GM18951 (cell line): Measurements from ENCODE around the gene FBXO31.

Source experiments
- POLR2A ChIP-seq: IDR thresholded peaks from 4 replicates; pipeline ENCODE4 v1.6.1; 2011; ENCODE audit warnings: mild to moderate bottlenecking; ENCODE audit not compliant: insufficient read length, insufficient read depth; ENCODE audit errors: extremely low read depth
- in situ Hi-C: fragments of 300-500 bp; cut with MboI; formaldehyde crosslinking; loops from one replicate; pipeline ENCODE4 v1.12.0; 2022; ENCODE audit warnings: low sequenced_read_pairs, mixed read lengths, inconsistent platforms; ENCODE audit not compliant: unreplicated experiment

FBXO31 gene

GRCh38 chr16:87330646-87331045 is 52.9 kb downstream of the FBXO31 start:
- TF ChIP-seq POLR2A: no peak
- in situ Hi-C loops: no loop called here

- TF ChIP-seq POLR2A: no peak
- in situ Hi-C loops: no loop called here
These were observed 53.3 kb downstream of the FBXO31 start for GRCh38 chr16:87330257-87330624.

- no peak for TF ChIP-seq POLR2A
- in situ Hi-C loops: no loop called here
These were observed 53.9 kb downstream of the FBXO31 start for GRCh38 chr16:87329436-87330256.

GRCh38 chr16:87328846-87329245 is 54.7 kb downstream of the FBXO31 start:
- in situ Hi-C loops: no loop called here
- TF ChIP-seq POLR2A: no peak

- TF ChIP-seq POLR2A: no peak
- in situ Hi-C loops: no loop called here
These were observed 55.6 kb downstream of the FBXO31 start for GRCh38 chr16:87327798-87328495.

- in situ Hi-C loops: no loop called here
- no peak for TF ChIP-seq POLR2A
These were observed 57.4 kb downstream of the FBXO31 start for GRCh38 chr16:87326151-87326571.

GRCh38 chr16:87325423-87325858 is 58.1 kb downstream of the FBXO31 start:
- TF ChIP-seq POLR2A: no peak
- in situ Hi-C loops: no loop called here

- no peak for TF ChIP-seq POLR2A
These were observed 58.9 kb downstream of the FBXO31 start for GRCh38 chr16:87324411-87325275.

GRCh38 chr16:87323727-87324410 is 59.7 kb downstream of the FBXO31 start:
- no peak for TF ChIP-seq POLR2A
- in situ Hi-C loops: no loop called here

More at GRCh38 chr16:87324411-87325275, 58.9 kb downstream of the FBXO31 start:
- in situ Hi-C loops: no loop called here

GRCh38 chr16:87322833-87323726 is 60.5 kb downstream of the FBXO31 start:
- in situ Hi-C loops: no loop called here
- no peak for TF ChIP-seq POLR2A

GRCh38 chr16:87322360-87322759 is 61.2 kb downstream of the FBXO31 start:
- TF ChIP-seq POLR2A: no peak

More at GRCh38 chr16:87322360-87322759, 61.2 kb downstream of the FBXO31 start:
- in situ Hi-C loops: no loop called here
